A673 (cell line): ENCODE data around the gene LRRC3. TPM values are rescaled to one million over a fixed set of nuclear protein-coding genes. Genes with fewer than 3 reads are reported as not detected.

Experiments used
- BruUV-seq: library from RNA; stranded (reverse); fragments of 400-500 nt; replicated peaks from 2 replicates; lab custom pipeline; 2021; lab: Mats Ljungman, UMichigan
- CTCF ChIA-PET: fragments of 300-600 bp; sonication (Branson Sonifier 250); formaldehyde crosslinking; loops from one replicate; lab custom pipeline; 2022; ENCODE audit warnings: antibody characterized with exemption; lab: Charles Lee
- POLR2A ChIA-PET: fragments of 300-600 bp; sonication (Branson Sonifier 250); formaldehyde crosslinking; loops from one replicate; lab custom pipeline; 2022; ENCODE audit warnings: antibody characterized with exemption; ENCODE audit not compliant: low non-redundant PET; lab: Charles Lee
- DNase-seq: peaks from one replicate; pipeline ENCODE4 v3.0.0-alpha.2; 2015; ENCODE audit warnings: low spot score
- H3K27ac ChIP-seq: fragments of 200-600 bp; sonication (generic); 2 replicates; pipeline ENCODE4 v1.5.1; 2016; ENCODE audit warnings: mixed run types, low read depth, mild to moderate bottlenecking, mixed read lengths, antibody characterized with exemption, low read length; ENCODE audit not compliant: poor library complexity, severe bottlenecking
- H3K27me3 ChIP-seq: fragments of 200-600 bp; sonication (generic); replicated peaks from 2 replicates; pipeline ENCODE4 v1.6.1; 2017; ENCODE audit warnings: mixed run types, low read depth, mild to moderate bottlenecking, mixed read lengths, antibody characterized with exemption, low read length; ENCODE audit not compliant: insufficient read depth, poor library complexity
- H3K36me3 ChIP-seq: fragments of 200-600 bp; sonication (generic); 2 replicates; pipeline ENCODE4 v1.6.1; 2016; ENCODE audit warnings: mixed run types, mild to moderate bottlenecking, mixed read lengths, antibody characterized with exemption, low read length; ENCODE audit not compliant: insufficient read depth, poor library complexity, severe bottlenecking
- H3K4me1 ChIP-seq: fragments of 200-600 bp; sonication (generic); 2 replicates; pipeline ENCODE4 v1.6.1; 2017; ENCODE audit warnings: mixed run types, mild to moderate bottlenecking, mixed read lengths, antibody characterized with exemption, low read length; ENCODE audit not compliant: insufficient read depth, poor library complexity, severe bottlenecking
- H3K4me3 ChIP-seq: fragments of 200-600 bp; sonication (generic); 2 replicates; pipeline ENCODE4 v1.5.1; 2016; ENCODE audit warnings: low read depth, mixed run types, mild to moderate bottlenecking, mixed read lengths, low read length; ENCODE audit not compliant: poor library complexity, severe bottlenecking
- H3K9me3 ChIP-seq: fragments of 200-600 bp; sonication (generic); 2 replicates; pipeline ENCODE4 v1.6.1; 2016; ENCODE audit warnings: mixed run types, low read depth, mild to moderate bottlenecking, mixed read lengths, antibody characterized with exemption, low read length; ENCODE audit not compliant: poor library complexity, severe bottlenecking
- CTCF ChIP-seq: fragments of 300-800, 200-600 bp; sonication (generic); conservative IDR thresholded peaks from 2 replicates; pipeline ENCODE4 v1.5.1; 2017; ENCODE audit warnings: low read depth, mild to moderate bottlenecking, antibody characterized with exemption, low read length, moderate library complexity, mixed read lengths
- EZH2 ChIP-seq: fragments of 200-600 bp; sonication (generic); IDR thresholded peaks from 2 replicates; pipeline ENCODE4 v1.6.1; 2017; ENCODE audit warnings: borderline replicate concordance, low read depth, mild to moderate bottlenecking, mixed read lengths, antibody characterized with exemption, low read length; ENCODE audit not compliant: poor library complexity, severe bottlenecking
- intact Hi-C: fragments of 100-400 bp; cut with micrococcal nuclease; formaldehyde crosslinking; loops from one replicate; pipeline ENCODE4 v1.10.0; 2022; ENCODE audit not compliant: unreplicated experiment
- total RNA-seq: library from RNA; stranded (reverse); gene quantifications from 2 replicates; pipeline ENCODE4 v1.2.3, GENCODE V29; 2021

LRRC3 gene
- total RNA-seq, 1 experiment from 2014 or later = 1.5 TPM

GRCh38 chr21:44439211-44439600 lies 16.1 kb upstream of the LRRC3 start:
- TF ChIP-seq EZH2 = no peak
- TF ChIP-seq CTCF = no peak
- Histone ChIP-seq H3K9me3 (no peaks in the 10 kb centered on the region), H3K4me1 (no peaks in the 10 kb centered on the region), H3K36me3 (no peaks in the 10 kb centered on the region), H3K27ac (no peak overlapping the region), H3K4me3 (no peak overlapping the region), H3K27me3 (no peaks in the 10 kb centered on the region)
- ChIA-PET POLR2A (no interaction called here), CTCF (no interaction called here)
- DNase-seq = no peak
- intact Hi-C loops = no loop called here
- BruUV-seq = no TSS peak

- TF ChIP-seq CTCF = no peak
- no peak for TF ChIP-seq EZH2
- Histone ChIP-seq H3K27me3 (no peaks in the 10 kb centered on the region), H3K36me3 (no peaks in the 10 kb centered on the region), H3K9me3 (no peaks in the 10 kb centered on the region), H3K27ac (no peak overlapping the region), H3K4me3 (no peak overlapping the region), H3K4me1 (no peaks in the 10 kb centered on the region)
- CTCF ChIA-PET = no interaction called here
- POLR2A ChIA-PET = no interaction called here
- intact Hi-C loops = no loop called here
- BruUV-seq = no TSS peak
- no peak for DNase-seq
These were observed 14.9 kb upstream of the LRRC3 start for GRCh38 chr21:44440241-44441040.

- Histone ChIP-seq H3K36me3 (no peaks in the 10 kb centered on the region), H3K27ac (no peak overlapping the region), H3K27me3 (no peaks in the 10 kb centered on the region), H3K4me3 (no peak overlapping the region), H3K4me1 (no peaks in the 10 kb centered on the region), H3K9me3 (no peaks in the 10 kb centered on the region)
- POLR2A ChIA-PET = no interaction called here
- no peak for DNase-seq
- CTCF ChIA-PET = no interaction called here
- BruUV-seq = no TSS peak
- TF ChIP-seq CTCF = no peak
- TF ChIP-seq EZH2 = no peak
- intact Hi-C loops = no loop called here
These were observed 14.3 kb upstream of the LRRC3 start for GRCh38 chr21:44441041-44441400.
